ENCODE measurements around the gene GAPDH. TPM values are rescaled to one million over a fixed set of nuclear protein-coding genes. Genes with fewer than 3 reads are reported as not detected.
"Not testable (repeated sequence)": the region's sequence is repeated elsewhere in the genome, so short reads cannot be mapped to it uniquely, and the experiment has no call there.

The GAPDH gene
- total RNA-seq, 4 donors from 2014 or later, result 1,442 to 2,828 (median 1,967) TPM

DNA sequence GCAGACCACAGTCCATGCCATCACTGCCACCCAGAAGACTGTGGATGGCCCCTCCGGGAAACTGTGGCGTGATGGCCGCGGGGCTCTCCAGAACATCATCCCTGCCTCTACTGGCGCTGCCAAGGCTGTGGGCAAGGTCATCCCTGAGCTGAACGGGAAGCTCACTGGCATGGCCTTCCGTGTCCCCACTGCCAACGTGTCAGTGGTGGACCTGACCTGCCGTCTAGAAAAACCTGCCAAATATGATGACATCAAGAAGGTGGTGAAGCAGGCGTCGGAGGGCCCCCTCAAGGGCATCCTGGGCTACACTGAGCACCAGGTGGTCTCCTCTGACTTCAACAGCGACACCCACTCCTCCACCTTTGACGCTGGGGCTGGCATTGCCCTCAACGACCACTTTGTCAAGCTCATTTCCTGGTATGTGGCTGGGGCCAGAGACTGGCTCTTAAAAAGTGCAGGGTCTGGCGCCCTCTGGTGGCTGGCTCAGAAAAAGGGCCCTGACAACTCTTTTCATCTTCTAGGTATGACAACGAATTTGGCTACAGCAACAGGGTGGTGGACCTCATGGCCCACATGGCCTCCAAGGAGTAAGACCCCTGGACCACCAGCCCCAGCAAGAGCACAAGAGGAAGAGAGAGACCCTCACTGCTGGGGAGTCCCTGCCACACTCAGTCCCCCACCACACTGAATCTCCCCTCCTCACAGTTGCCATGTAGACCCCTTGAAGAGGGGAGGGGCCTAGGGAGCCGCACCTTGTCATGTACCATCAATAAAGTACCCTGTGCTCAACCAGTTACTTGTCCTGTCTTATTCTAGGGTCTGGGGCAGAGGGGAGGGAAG is 3.5 kb downstream of the GAPDH start:
- 14% methylated on average over 8 of the region's 17 CpGs for WGBS
- peaks cover 74% of the 10 kb centered on the region for H3K4me1 ChIP-seq
- peaks cover 26% of the 10 kb centered on the region for H3K36me3 ChIP-seq
- TF ChIP-seq, protein P1, sequence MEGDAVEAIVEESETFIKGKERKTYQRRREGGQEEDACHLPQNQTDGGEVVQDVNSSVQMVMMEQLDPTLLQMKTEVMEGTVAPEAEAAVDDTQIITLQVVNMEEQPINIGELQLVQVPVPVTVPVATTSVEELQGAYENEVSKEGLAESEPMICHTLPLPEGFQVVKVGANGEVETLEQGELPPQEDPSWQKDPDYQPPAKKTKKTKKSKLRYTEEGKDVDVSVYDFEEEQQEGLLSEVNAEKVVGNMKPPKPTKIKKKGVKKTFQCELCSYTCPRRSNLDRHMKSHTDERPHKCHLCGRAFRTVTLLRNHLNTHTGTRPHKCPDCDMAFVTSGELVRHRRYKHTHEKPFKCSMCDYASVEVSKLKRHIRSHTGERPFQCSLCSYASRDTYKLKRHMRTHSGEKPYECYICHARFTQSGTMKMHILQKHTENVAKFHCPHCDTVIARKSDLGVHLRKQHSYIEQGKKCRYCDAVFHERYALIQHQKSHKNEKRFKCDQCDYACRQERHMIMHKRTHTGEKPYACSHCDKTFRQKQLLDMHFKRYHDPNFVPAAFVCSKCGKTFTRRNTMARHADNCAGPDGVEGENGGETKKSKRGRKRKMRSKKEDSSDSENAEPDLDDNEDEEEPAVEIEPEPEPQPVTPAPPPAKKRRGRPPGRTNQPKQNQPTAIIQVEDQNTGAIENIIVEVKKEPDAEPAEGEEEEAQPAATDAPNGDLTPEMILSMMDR (IDR thresholded peaks at IDR 0.05), result peak; percentile 77 to 85
- peak; percentile 91 to 93 for DNase-seq (ENCODE audit: low spot score in 2 of 2)
- H3K27ac ChIP-seq, result peak overlapping the region; percentile 68
- H3K9me3 ChIP-seq, H3K4me3 ChIP-seq, H3K27me3 ChIP-seq: not testable (repeated sequence)

DNA sequence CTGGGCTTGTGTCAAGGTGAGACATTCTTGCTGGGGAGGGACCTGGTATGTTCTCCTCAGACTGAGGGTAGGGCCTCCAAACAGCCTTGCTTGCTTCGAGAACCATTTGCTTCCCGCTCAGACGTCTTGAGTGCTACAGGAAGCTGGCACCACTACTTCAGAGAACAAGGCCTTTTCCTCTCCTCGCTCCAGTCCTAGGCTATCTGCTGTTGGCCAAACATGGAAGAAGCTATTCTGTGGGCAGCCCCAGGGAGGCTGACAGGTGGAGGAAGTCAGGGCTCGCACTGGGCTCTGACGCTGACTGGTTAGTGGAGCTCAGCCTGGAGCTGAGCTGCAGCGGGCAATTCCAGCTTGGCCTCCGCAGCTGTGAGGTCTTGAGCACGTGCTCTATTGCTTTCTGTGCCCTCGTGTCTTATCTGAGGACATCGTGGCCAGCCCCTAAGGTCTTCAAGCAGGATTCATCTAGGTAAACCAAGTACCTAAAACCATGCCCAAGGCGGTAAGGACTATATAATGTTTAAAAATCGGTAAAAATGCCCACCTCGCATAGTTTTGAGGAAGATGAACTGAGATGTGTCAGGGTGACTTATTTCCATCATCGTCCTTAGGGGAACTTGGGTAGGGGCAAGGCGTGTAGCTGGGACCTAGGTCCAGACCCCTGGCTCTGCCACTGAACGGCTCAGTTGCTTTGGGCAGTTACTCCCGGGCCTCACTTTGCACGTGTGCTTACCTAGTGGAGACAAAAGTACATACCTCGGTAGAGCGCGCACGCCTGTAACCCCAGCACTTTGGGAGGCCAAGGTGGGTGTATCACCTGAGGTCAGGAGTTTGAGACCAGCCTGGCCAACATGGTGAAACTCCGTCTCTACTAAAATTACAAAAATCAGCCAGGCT is 4.3 kb downstream of the GAPDH start:
- DNase-seq (ENCODE audit: low spot score in 2 of 2), result no peak
- Histone ChIP-seq H3K4me1 (peaks cover 65% of the 10 kb centered on the region), H3K27ac (no peak overlapping the region), H3K27me3 (no peaks in the 10 kb centered on the region), H3K9me3 (no peaks in the 10 kb centered on the region), H3K4me3 (no peak overlapping the region), H3K36me3 (peaks cover 26% of the 10 kb centered on the region)
- WGBS, result 69% methylated on average over 11 of the region's 24 CpGs
- TF ChIP-seq POLR2AphosphoS5 (IDR thresholded peaks at IDR 0.05), result no peak
- TF ChIP-seq POLR2A (IDR thresholded peaks at IDR 0.05), result no peak
- TF ChIP-seq, protein P1 (IDR thresholded peaks at IDR 0.05), result no peak

DNA sequence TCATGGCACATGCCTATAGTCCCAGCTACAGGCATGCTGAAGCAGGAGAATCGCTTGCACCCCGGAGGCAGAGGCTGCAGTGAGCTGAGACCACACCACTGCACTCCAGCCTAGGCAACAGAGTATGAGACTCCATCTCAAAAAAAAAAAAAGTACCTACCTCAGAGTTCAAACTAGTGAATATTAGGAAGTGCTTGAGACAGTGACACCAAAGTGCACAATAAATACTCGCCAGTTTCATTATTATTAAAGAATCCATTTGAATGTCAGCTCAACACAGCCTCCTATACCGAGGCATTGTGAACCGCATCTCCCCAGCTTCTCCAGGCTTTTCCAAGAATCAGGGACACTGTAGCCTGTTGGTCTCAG is 5.0 kb downstream of the GAPDH start:
- H3K36me3 ChIP-seq, result peaks cover 26% of the 10 kb centered on the region
- WGBS, result 60% methylated on average over 5 of the region's 5 CpGs
- H3K4me1 ChIP-seq, result peaks cover 59% of the 10 kb centered on the region

GRCh38 chr12:6539707-6540134 is 5.4 kb downstream of the GAPDH start:
- Histone ChIP-seq H3K27ac (peak overlapping the region; percentile 75), H3K9me3 (no peaks in the 10 kb centered on the region), H3K27me3 (no peaks in the 10 kb centered on the region), H3K4me3 (peak overlapping the region; percentile 30), H3K4me1 (peaks cover 59% of the 10 kb centered on the region), H3K36me3 (peaks cover 26% of the 10 kb centered on the region)
- DNase-seq (ENCODE audit: low spot score in 2 of 2), result no peak
- 77% methylated on average over 6 of the region's 14 CpGs for WGBS
- TF ChIP-seq POLR2AphosphoS5 (IDR thresholded peaks at IDR 0.05) (no peak), POLR2A (IDR thresholded peaks at IDR 0.05) (no peak), EP300 (IDR thresholded peaks at IDR 0.05) (no peak)
- TF ChIP-seq, protein P1 (IDR thresholded peaks at IDR 0.05), result no peak

More for the DNA sequence above, 5.0 kb downstream of the GAPDH start:
- DNase-seq (ENCODE audit: low spot score in 2 of 2), result no peak
- no peaks in the 10 kb centered on the region for H3K27me3 ChIP-seq
- no peaks in the 10 kb centered on the region for H3K9me3 ChIP-seq
- TF ChIP-seq EP300 (IDR thresholded peaks at IDR 0.05) (no peak), POLR2AphosphoS5 (IDR thresholded peaks at IDR 0.05) (no peak), POLR2A (IDR thresholded peaks at IDR 0.05) (no peak)
- TF ChIP-seq, protein P1 (IDR thresholded peaks at IDR 0.05), result no peak
- H3K27ac ChIP-seq, result no peak overlapping the region
- H3K4me3 ChIP-seq, result no peak overlapping the region

Data from suprapubic skin (tissue), 4 donors.